HL-60 (cell line): ENCODE measurements around the gene EFCAB6.

ENCODE experiments used
- CTCF ChIP-seq: IDR thresholded peaks from one replicate; pipeline ENCODE4 v1.5.1; 2011; ENCODE audit warnings: low read length, control low read depth, inconsistent platforms; ENCODE audit not compliant: insufficient read depth
- GABPA ChIP-seq: IDR thresholded peaks from 2 replicates; pipeline ENCODE4 v1.6.1; 2012; ENCODE audit warnings: low read depth
- POLR2AphosphoS5 ChIP-seq: IDR thresholded peaks from 2 replicates; pipeline ENCODE4 v1.6.1; 2012; ENCODE audit warnings: low read depth
- SPI1 ChIP-seq: IDR thresholded peaks from 2 replicates; pipeline ENCODE4 v1.6.1; 2012; ENCODE audit warnings: low read depth, mild to moderate bottlenecking, borderline replicate concordance
- TF ChIP-seq, protein P1 (sequence below): IDR thresholded peaks from 2 replicates; pipeline ENCODE4 v1.6.1; 2012; ENCODE audit warnings: low read depth; ENCODE audit not compliant: insufficient replicate concordance

DNA sequence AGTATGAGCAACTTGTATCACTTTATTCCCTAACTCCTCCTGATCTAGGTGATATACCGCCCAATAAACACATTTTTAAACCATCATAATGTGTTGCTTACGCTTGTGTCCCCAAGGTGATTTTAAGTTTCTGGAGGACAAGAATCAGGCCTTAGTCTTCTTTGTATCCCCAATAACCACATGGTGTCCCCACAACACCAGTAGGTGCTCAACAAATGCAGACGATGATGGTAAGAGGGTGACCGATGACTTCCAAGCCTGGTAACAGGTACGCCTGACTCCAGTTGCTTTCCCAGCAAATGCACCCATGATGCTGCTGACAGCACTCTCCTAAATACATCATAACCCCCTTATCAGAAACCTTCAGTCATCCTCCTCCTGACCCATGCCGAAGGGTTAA lies 64.2 kb downstream of the EFCAB6 start:
- TF ChIP-seq POLR2AphosphoS5: no peak
- TF ChIP-seq CTCF: no peak
- TF ChIP-seq, protein P1, sequence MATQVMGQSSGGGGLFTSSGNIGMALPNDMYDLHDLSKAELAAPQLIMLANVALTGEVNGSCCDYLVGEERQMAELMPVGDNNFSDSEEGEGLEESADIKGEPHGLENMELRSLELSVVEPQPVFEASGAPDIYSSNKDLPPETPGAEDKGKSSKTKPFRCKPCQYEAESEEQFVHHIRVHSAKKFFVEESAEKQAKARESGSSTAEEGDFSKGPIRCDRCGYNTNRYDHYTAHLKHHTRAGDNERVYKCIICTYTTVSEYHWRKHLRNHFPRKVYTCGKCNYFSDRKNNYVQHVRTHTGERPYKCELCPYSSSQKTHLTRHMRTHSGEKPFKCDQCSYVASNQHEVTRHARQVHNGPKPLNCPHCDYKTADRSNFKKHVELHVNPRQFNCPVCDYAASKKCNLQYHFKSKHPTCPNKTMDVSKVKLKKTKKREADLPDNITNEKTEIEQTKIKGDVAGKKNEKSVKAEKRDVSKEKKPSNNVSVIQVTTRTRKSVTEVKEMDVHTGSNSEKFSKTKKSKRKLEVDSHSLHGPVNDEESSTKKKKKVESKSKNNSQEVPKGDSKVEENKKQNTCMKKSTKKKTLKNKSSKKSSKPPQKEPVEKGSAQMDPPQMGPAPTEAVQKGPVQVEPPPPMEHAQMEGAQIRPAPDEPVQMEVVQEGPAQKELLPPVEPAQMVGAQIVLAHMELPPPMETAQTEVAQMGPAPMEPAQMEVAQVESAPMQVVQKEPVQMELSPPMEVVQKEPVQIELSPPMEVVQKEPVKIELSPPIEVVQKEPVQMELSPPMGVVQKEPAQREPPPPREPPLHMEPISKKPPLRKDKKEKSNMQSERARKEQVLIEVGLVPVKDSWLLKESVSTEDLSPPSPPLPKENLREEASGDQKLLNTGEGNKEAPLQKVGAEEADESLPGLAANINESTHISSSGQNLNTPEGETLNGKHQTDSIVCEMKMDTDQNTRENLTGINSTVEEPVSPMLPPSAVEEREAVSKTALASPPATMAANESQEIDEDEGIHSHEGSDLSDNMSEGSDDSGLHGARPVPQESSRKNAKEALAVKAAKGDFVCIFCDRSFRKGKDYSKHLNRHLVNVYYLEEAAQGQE: no peak
- TF ChIP-seq GABPA: no peak
- no peak for TF ChIP-seq SPI1
